Ovary (tissue), 9 donors: ENCODE data around the gene MCM5. TPM values are rescaled to one million over a fixed set of nuclear protein-coding genes. Genes with fewer than 3 reads are reported as not detected.

Experiments used
- DNase-seq, 5 donors: peaks; one replicate each; pipeline ENCODE4 v3.0.0-alpha.2; 2019 to 2020
- H3K27ac ChIP-seq, 2 donors: fragments of 200-600 bp; one replicate each; pipeline versions ENCODE4 v1.5.1 to v1.8.0; 2019 to 2022
- H3K27me3 ChIP-seq: fragments of 200-600 bp; one replicate; pipeline ENCODE4 v1.8.0; 2022
- H3K36me3 ChIP-seq: fragments of 200-600 bp; sonication (generic); one replicate; pipeline ENCODE4 v1.5.1; 2019
- H3K4me1 ChIP-seq: one replicate; pipeline ENCODE4 v1.8.1; 2013; ENCODE audit warnings: mild to moderate bottlenecking, moderate library complexity; ENCODE audit not compliant: insufficient read depth
- H3K4me3 ChIP-seq: fragments of 200-600 bp; sonication (generic); one replicate; pipeline ENCODE4 v1.5.1; 2017
- H3K9me3 ChIP-seq, 2 donors: fragments of 200-600 bp in 1 of 2; sonication (generic) in 1 of 2; one replicate each; pipeline versions ENCODE4 v1.5.1 to v1.8.1; 2013 to 2019; ENCODE audit warnings: mild to moderate bottlenecking in 1 of 2, moderate library complexity in 1 of 2
- EP300 ChIP-seq: sonication (generic); formaldehyde crosslinking; IDR thresholded peaks from one replicate; pipeline ENCODE4 v1.6.1; 2017; ENCODE audit warnings: antibody characterized with exemption
- POLR2A ChIP-seq: fragments of 450-650 bp; IDR thresholded peaks from one replicate; pipeline ENCODE4 v1.6.1; 2017; ENCODE audit warnings: antibody characterized with exemption, mild to moderate bottlenecking, moderate library complexity
- WGBS, 3 donors: extraction: QIAGEN DNeasy Blood & Tissue Kit in 1 of 3; methylation state at CpG; one replicate each; pipeline versions ENCODE4 v1.1.5 to v1.1.7; 2013 to 2017; 5-methylcytosine and 5-hydroxymethylcytosine counted together
- intact Hi-C, 4 donors: fragments of 100-400 bp; cut with DNase I; formaldehyde crosslinking; loops; one replicate each; pipeline versions ENCODE4 v1.11.0 to v1.15.1; 2022 to 2023
- polyA plus RNA-seq, 2 donors: library from polyadenylated mRNA; stranded (reverse); fragments of 200-250 nt in 1 of 2; fragments of 350-450 nt in 1 of 2; fragmentation: Illumina TruSeq in 1 of 2; extraction: RNeasy Lipid Tissue Mini Kit (QIAGEN cat#74804) in 1 of 2; gene quantifications; one replicate each; pipeline ENCODE4 v1.2.3, GENCODE V29; 2013 to 2014
- total RNA-seq, 7 donors: library from RNA; depleted of rRNA in 2 of 7; stranded (reverse); fragments of >200 nt in 2 of 7; fragmentation: NEBNext Ultra II Directional in 3 of 7; extraction: Animal tissue kit (Norgen Biotek cat#: 25700) in 3 of 7; gene quantifications; one replicate each; pipeline versions ENCODE4 v1.1.0 to v1.2.4, GENCODE V29; 2016 to 2023
- TF ChIP-seq, protein P1 (sequence below), 3 donors: fragments of 450-650 bp in 2 of 3; fragments of 200-600 bp in 1 of 3; IDR thresholded peaks; one replicate each; pipeline versions ENCODE4 v1.5.1 to v1.8.0; 2016 to 2022; ENCODE audit warnings: antibody characterized with exemption in 3 of 3, mild to moderate bottlenecking in 1 of 3
- donor health status: DM: no; HTN: no; CAD: no; lungs with moderate emphysema.
- donor health status: DM: no; HTN: no; CAD: no.
- donor health status: Bipolar disorder and iron deficiency.
- donor health status: DM: yes; HTN: yes; CAD: no.
- donor health status: DM: no; HTN: no; CAD: no.
- donor health status: DM: yes; HTN: yes; CAD: no.

MCM5 gene
- total and polyA plus RNA-seq, 9 donors, result 6.6 to 42.5 (median 39.1) TPM

DNA sequence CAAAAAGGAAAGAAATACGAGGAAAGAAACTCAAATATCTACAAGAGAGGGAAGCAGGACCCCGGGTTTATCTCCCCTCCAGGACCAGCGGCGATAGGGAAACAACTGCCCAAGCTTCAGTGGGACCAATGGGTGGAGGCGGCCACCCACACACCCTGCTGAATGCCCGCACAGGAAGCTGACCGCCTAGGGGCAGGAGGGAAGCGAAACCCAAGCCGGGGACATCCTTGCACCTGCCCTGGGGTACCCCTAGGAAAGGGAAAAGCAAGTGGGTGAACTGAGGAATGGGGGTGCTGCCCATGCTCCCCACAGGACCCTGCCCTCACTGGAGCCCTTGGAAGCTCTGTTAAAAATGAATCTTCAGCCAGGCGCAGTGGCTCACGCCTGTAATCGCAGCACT, 46.6 kb upstream of the MCM5 start:
- H3K4me1 ChIP-seq, result peaks cover 9% of the 10 kb centered on the region
- intact Hi-C loops, result loop anchor here (5.0 to 10.0 kb wide), 5 partner anchors 71 to 711 kb away; no protein-coding TSS in a partner anchor
- peak in 1 of 5 donors; percentile 21 for DNase-seq
- 65 to 78% (median 72%) methylated on average over 12 of the region's 12 CpGs for WGBS, 3 donors
- TF ChIP-seq, protein P1, sequence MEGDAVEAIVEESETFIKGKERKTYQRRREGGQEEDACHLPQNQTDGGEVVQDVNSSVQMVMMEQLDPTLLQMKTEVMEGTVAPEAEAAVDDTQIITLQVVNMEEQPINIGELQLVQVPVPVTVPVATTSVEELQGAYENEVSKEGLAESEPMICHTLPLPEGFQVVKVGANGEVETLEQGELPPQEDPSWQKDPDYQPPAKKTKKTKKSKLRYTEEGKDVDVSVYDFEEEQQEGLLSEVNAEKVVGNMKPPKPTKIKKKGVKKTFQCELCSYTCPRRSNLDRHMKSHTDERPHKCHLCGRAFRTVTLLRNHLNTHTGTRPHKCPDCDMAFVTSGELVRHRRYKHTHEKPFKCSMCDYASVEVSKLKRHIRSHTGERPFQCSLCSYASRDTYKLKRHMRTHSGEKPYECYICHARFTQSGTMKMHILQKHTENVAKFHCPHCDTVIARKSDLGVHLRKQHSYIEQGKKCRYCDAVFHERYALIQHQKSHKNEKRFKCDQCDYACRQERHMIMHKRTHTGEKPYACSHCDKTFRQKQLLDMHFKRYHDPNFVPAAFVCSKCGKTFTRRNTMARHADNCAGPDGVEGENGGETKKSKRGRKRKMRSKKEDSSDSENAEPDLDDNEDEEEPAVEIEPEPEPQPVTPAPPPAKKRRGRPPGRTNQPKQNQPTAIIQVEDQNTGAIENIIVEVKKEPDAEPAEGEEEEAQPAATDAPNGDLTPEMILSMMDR (IDR thresholded peaks at IDR 0.05), result no peak
- TF ChIP-seq EP300 (no peak), POLR2A (no peak)
- H3K27ac ChIP-seq, result no peak overlapping the region
- H3K9me3 ChIP-seq, result no peaks in the 10 kb centered on the region
- no peak overlapping the region for H3K4me3 ChIP-seq
- H3K27me3 ChIP-seq, result no peaks in the 10 kb centered on the region
- H3K36me3 ChIP-seq, result no peaks in the 10 kb centered on the region

DNA sequence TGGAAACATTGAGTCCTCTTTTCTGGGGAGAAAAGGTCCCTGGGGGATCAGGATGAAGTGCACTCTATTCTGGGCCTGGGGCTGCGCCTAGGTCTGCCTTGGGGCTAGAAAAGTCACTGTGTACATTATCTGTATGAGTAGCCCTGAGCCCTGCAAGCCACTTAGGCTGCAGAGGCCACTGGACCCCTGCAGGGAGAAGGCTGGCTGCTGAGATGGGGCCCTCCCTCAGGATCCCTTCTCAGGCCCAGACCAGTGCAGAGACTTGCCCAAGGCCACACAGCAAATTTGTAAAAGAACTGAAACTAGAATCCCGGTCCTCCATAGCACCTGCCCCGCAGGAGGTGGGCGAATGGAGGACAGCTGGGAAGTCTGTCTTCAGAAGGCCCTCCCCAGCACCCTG, 45.9 kb upstream of the MCM5 start:
- Histone ChIP-seq H3K4me3 (no peak overlapping the region), H3K9me3 (no peaks in the 10 kb centered on the region), H3K27ac (no peak overlapping the region), H3K4me1 (peaks cover 9% of the 10 kb centered on the region), H3K27me3 (no peaks in the 10 kb centered on the region), H3K36me3 (no peaks in the 10 kb centered on the region)
- intact Hi-C loops, result loop anchor here (5.0 to 10.0 kb wide), 5 partner anchors 71 to 711 kb away; no protein-coding TSS in a partner anchor
- 84 to 93% (median 85%) methylated on average over 4 of the region's 4 CpGs for WGBS, 3 donors
- TF ChIP-seq POLR2A (no peak), EP300 (no peak)
- TF ChIP-seq, protein P1 (IDR thresholded peaks at IDR 0.05), result no peak
- peak in 1 of 5 donors; percentile 11 for DNase-seq

DNA sequence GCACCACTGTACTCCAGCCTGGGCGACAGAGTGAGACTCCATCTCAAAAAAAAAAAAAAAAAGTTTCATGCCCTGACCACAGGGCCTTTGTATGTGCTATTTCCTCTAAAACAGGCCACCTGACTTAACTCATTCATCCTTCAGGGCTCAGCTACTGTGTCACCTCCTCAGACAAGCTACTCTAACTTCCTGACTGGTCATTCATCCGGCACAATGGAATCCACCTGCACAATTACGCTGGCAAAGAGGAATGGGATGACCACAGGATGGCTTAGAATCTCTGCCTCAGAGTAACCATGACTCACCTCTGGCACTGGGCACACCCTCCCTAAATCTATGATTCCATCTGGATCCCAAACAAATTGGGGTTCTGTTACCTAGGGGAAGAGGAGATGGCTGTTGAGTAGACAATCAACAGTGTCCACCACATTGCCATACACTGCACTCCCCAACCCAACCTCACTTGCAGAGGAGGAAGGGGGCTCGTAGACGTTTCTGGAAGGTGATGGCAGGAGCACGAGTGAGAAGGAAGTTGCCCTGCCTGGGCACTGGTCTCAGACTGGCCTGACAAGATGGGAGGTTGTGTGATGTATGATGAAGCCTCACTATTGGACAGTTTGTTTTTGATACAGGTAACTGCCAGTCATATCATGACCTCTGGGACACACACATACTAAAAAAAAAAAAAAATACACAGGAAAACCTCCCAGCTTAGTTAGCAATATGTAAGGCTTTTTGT, 41.9 kb upstream of the MCM5 start:
- no peaks in the 10 kb centered on the region for H3K36me3 ChIP-seq
- no peak for DNase-seq
- no peak overlapping the region for H3K27ac ChIP-seq
- intact Hi-C loops, result loop anchor here in 2 of 4 donors (10.0 kb wide), 3 partner anchors 67 to 707 kb away; no protein-coding TSS in a partner anchor
- WGBS, 3 donors, result 69 to 79% (median 71%) methylated on average over 6 of the region's 6 CpGs
- H3K27me3 ChIP-seq, result no peaks in the 10 kb centered on the region
- no peaks in the 10 kb centered on the region for H3K9me3 ChIP-seq
- TF ChIP-seq EP300 (no peak), POLR2A (no peak)
- TF ChIP-seq, protein P1 (IDR thresholded peaks at IDR 0.05), result no peak
- no peak overlapping the region for H3K4me3 ChIP-seq
- no peaks in the 10 kb centered on the region for H3K4me1 ChIP-seq

DNA sequence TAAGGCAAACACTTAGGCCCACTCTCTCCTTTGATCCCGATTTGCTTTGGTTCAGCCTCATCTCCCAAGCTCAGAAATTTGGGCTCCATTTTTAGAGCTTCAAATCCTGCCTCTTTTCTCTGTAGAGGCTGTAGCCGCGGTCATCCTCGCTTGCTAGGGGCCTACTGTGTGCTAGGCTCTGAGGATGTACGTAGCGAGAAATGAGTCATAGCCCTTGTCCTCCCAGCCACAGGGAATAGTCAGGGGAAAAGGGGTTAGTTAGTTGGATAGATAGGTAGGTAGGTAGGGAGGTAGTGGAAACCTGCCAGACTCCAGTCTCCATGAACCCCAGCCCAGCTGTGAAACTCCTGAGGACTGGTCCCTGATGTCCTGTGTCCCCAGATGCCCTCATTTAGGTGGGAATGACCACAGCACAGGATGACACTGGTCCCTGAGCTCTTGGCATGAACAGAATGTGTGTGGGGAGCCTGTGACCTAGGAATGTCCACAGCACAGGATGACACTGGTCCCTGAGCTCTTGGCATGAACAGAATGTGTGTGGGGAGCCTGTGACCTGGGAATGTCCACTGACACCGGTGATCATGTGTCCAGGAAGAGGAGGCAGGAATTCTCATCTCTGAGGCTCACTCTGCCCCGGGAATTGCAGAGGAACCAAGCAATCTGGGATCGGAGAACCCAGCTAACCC, 40.4 kb upstream of the MCM5 start:
- no peaks in the 10 kb centered on the region for H3K9me3 ChIP-seq
- H3K27ac ChIP-seq, result no peak overlapping the region
- DNase-seq, result no peak
- no peaks in the 10 kb centered on the region for H3K36me3 ChIP-seq
- intact Hi-C loops, result loop anchor here in 2 of 4 donors (10.0 kb wide), 3 partner anchors 65 to 705 kb away; no protein-coding TSS in a partner anchor
- H3K27me3 ChIP-seq, result no peaks in the 10 kb centered on the region
- no peaks in the 10 kb centered on the region for H3K4me1 ChIP-seq
- no peak for TF ChIP-seq EP300
- TF ChIP-seq POLR2A, result no peak
- TF ChIP-seq, protein P1 (IDR thresholded peaks at IDR 0.05), result no peak
- 84 to 89% (median 87%) methylated on average over 9 of the region's 9 CpGs for whole genome bisulfite sequencing, 3 donors
- H3K4me3 ChIP-seq, result no peak overlapping the region
